RPMI7951 (cell line): ENCODE results near the gene RCE1. TPM values are rescaled to one million over a fixed set of nuclear protein-coding genes. Genes with fewer than 3 reads are reported as not detected.

ENCODE experiments used
- DNase-seq: peaks from one replicate; pipeline ENCODE4 v3.0.0-alpha.2; 2012; ENCODE audit warnings: low read depth
- total RNA-seq: library from RNA; depleted of rRNA; stranded (reverse); fragments of >200 nt; shearing (Covaris generic); gene quantifications from 2 replicates; pipeline ENCODE4 v1.2.3, GENCODE V29; 2014; rRNA removed

The RCE1 gene
- total RNA-seq, 1 experiment from 2014 or later: 23.2 TPM

- no peak for DNase-seq
Observed at GRCh38 chr11:66885469-66885868, 42.2 kb downstream of the RCE1 start.

- DNase-seq: no peak
Observed at GRCh38 chr11:66885950-66886440, 42.8 kb downstream of the RCE1 start.

- no peak for DNase-seq
Observed at GRCh38 chr11:66886671-66887221, 43.5 kb downstream of the RCE1 start.

GRCh38 chr11:66887526-66887925, 44.3 kb downstream of the RCE1 start:
- DNase-seq: no peak

GRCh38 chr11:66888282-66888681, 45.0 kb downstream of the RCE1 start:
- no peak for DNase-seq

- DNase-seq: no peak
Observed at GRCh38 chr11:66889960-66890359, 46.7 kb downstream of the RCE1 start.

- DNase-seq: peak; percentile 98
Observed at GRCh38 chr11:66891851-66892660, 48.8 kb downstream of the RCE1 start.

GRCh38 chr11:66892911-66893310, 49.7 kb downstream of the RCE1 start:
- peak; percentile 11 for DNase-seq

- DNase-seq: no peak
Observed at GRCh38 chr11:66894141-66894540, 50.9 kb downstream of the RCE1 start.

Other genes with a start within 250 kb of the RCE1 start
- 32.8 and 34.1 TPM in 2 replicates for gene RBM14, start 226.8 kb upstream of the RCE1 start, total RNA-seq
- 126 and 138 TPM in 2 replicates for gene RBM4, start 204.7 kb upstream of the RCE1 start, total RNA-seq
- gene RBM4B, start 165.6 kb upstream of the RCE1 start, total RNA-seq: 20.7 and 25.4 TPM in 2 replicates
- under 0.01 and 0.68 TPM in 2 replicates for gene SPTBN2, start 114.2 kb upstream of the RCE1 start, total RNA-seq
- gene LRFN4, start 13.6 kb downstream of the RCE1 start, total RNA-seq: 10.6 and 19.7 TPM in 2 replicates
- gene PC, start 114.9 kb downstream of the RCE1 start, total RNA-seq: 29.1 and 54.4 TPM in 2 replicates
- gene C11orf86, start 131.9 kb downstream of the RCE1 start, total RNA-seq: not detected in 2 replicates
- under 0.01 and 0.60 TPM in 2 replicates for gene SYT12, start 179.7 kb downstream of the RCE1 start, total RNA-seq
- 3.1 and 3.9 TPM in 2 replicates for gene RHOD, start 213.4 kb downstream of the RCE1 start, total RNA-seq